WERI-Rb-1 (cell line): Measurements from ENCODE around the gene PRSS33.

ENCODE experiments used
- DNase-seq: peaks from one replicate; pipeline ENCODE4 v3.0.0-alpha.2; 2020
- H3K27ac ChIP-seq: fragments of 250-450 bp; sonication (Bioruptor Pico); 2 replicates; pipeline ENCODE4 v1.5.1; 2020; ENCODE audit warnings: mild to moderate bottlenecking, moderate library complexity
- H3K27me3 ChIP-seq: fragments of 250-450 bp; sonication (Bioruptor Pico); 2 replicates; pipeline ENCODE4 v1.5.1; 2021; ENCODE audit warnings: mild to moderate bottlenecking, low read depth, moderate library complexity; ENCODE audit not compliant: insufficient read depth, severe bottlenecking
- H3K36me3 ChIP-seq: fragments of 250-450 bp; sonication (Bioruptor Pico); 2 replicates; pipeline ENCODE4 v1.5.1; 2020; ENCODE audit warnings: mild to moderate bottlenecking, moderate library complexity
- H3K4me3 ChIP-seq: 2 replicates; pipeline ENCODE4 v1.5.1; 2011; ENCODE audit warnings: low read depth, mild to moderate bottlenecking, control low read depth, low read length
- H3K9me3 ChIP-seq: fragments of 250-450 bp; sonication (Bioruptor Pico); 2 replicates; pipeline ENCODE4 v1.5.1; 2021; ENCODE audit warnings: mild to moderate bottlenecking, moderate library complexity; ENCODE audit not compliant: severe bottlenecking
- TF ChIP-seq, protein P1 (sequence below): IDR thresholded peaks from 2 replicates; pipeline ENCODE4 v1.5.1; 2011; ENCODE audit warnings: low read depth, mild to moderate bottlenecking, control low read depth, inconsistent platforms, low read length

PRSS33 gene

DNA sequence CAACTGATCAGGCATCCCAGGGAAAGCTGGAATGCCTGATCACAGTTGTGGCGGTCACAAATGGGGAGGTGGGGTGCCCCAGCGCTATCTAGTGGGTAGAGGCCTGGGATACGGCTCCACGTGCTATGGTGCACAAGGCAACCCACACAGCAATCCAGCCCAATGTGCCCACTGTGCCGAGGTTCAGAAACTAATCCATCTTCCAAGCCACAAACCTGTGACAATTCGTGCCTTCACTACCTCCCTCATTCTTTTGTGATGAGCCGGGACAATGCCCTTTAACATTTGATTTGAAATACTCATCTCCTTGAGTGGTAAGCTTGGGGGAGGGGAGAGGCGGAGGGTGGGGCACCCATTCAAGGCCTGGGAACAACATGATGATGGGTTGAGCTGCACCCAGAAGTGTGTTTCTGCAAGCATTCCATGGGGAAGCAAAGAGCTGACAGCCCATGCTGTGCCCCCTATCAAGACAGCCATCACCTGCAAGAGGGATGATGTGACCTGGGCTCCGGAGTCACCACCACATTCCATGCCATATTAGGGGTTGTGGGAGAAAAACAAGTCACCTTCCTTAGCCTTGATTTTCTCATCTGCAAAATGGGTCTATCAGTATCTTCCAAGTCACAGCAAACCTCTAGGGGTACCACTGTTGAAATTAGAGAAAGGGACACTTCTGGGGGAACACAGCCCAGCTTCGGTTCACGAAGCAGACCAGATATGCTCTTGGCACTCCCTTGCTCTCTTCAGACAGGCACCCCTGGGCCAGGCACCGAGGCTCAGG is 14.0 kb downstream of the PRSS33 start:
- H3K27ac ChIP-seq: no peak overlapping the region
- peaks cover 74% of the 10 kb centered on the region for H3K36me3 ChIP-seq

DNA sequence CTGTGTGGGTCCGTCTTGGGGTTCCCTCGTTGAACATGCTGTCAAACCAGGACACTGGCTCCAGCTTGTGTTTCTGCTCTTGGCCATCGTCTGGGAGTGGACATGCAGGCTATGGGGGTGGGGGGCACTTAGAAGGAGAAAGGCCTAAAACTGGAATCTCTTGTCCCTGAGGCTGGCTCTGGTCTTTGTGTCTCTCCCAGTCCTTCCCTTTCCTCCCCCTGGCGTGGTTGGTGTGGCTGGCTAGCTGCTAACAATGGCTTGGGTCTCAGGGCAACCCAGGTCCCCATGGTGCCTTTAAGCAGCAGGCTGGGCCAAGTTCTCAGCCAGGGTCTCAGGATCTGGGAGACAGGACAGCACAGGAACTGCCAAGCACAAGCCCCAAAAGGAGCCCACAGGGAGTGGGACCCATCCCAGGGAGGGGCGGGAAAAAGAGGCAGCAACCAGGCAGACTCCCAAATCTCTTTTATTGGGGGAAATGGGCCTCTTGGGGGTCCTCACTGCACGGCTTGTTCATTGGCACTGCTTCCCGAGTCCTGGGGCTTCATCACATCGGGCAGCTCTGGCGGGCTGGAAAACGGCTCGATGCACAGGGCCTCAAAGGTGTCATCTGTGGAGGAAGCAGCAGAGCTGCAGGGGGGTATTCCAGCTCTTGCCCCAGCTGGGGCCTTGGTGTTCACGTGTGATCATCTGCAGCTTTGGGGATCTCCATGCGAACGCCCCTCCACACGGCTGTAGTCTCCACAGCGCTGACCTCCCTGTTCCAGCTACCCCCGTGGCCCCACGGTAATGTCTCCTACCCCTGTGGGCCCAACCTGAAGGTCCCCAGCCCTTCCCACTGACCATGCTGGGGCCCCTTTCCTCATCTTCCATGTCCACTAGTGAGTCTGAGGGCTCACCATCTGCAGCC is 15.6 kb downstream of the PRSS33 start:
- Histone ChIP-seq H3K36me3 (peaks cover 87% of the 10 kb centered on the region), H3K9me3 (no peaks in the 10 kb centered on the region), H3K27me3 (no peaks in the 10 kb centered on the region), H3K27ac (no peak overlapping the region), H3K4me3 (no peak overlapping the region)
- no peak for DNase-seq
- TF ChIP-seq, protein P1, sequence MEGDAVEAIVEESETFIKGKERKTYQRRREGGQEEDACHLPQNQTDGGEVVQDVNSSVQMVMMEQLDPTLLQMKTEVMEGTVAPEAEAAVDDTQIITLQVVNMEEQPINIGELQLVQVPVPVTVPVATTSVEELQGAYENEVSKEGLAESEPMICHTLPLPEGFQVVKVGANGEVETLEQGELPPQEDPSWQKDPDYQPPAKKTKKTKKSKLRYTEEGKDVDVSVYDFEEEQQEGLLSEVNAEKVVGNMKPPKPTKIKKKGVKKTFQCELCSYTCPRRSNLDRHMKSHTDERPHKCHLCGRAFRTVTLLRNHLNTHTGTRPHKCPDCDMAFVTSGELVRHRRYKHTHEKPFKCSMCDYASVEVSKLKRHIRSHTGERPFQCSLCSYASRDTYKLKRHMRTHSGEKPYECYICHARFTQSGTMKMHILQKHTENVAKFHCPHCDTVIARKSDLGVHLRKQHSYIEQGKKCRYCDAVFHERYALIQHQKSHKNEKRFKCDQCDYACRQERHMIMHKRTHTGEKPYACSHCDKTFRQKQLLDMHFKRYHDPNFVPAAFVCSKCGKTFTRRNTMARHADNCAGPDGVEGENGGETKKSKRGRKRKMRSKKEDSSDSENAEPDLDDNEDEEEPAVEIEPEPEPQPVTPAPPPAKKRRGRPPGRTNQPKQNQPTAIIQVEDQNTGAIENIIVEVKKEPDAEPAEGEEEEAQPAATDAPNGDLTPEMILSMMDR: no peak

More for the DNA sequence above, 14.0 kb downstream of the PRSS33 start:
- Histone ChIP-seq H3K27me3 (no peaks in the 10 kb centered on the region), H3K4me3 (no peak overlapping the region), H3K9me3 (no peaks in the 10 kb centered on the region)
- DNase-seq: no peak
- TF ChIP-seq, protein P1: no peak

DNA sequence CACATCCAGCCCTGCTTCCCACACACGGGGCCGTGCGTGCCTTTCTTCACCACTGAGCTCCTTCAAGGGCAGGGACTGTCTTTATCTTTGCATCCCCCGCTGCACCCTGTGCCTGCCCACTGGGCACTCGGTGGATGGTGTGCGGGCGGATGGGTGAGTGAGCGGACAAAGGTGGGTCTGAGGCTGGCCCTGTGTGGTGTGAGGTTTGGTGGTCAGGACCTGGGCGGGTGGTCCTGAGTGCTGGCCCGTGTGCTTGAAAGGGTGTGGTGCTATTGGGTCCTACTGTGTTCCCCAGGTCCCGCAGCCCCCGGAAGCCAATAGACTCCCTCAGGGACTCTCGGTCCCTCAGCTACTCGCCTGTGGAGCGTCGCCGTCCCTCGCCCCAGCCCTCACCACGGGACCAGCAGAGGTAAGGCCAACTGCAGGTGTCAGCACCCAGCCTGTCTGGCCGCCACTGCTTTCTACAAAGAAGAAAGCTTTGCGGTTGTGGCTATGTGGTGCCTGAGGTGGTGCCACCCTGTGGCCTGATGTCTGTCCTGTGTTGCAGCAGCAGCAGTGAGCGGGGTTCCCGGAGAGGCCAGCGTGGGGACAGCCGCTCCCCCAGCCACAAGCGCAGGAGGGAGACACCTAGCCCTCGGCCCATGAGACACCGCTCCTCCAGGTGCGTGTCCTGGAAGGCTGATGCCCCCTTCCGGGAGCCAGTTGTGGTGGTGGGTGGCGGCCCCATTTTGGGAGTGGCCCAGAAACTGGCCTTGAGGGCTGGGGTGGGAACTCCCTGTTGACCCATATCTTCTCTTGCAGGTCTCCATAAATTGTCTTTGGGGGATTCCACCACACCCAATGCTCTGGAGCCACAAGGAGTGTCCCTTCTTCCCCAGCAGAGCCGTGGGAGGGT is 17.1 kb downstream of the PRSS33 start:
- H3K27ac ChIP-seq: no peak overlapping the region
- DNase-seq: peak; percentile 43
- H3K27me3 ChIP-seq: no peaks in the 10 kb centered on the region
- H3K9me3 ChIP-seq: no peaks in the 10 kb centered on the region
- peaks cover 95% of the 10 kb centered on the region for H3K36me3 ChIP-seq
- no peak overlapping the region for H3K4me3 ChIP-seq
- TF ChIP-seq, protein P1: peak; percentile 38; the same call in 1 of the 2 replicates

DNA sequence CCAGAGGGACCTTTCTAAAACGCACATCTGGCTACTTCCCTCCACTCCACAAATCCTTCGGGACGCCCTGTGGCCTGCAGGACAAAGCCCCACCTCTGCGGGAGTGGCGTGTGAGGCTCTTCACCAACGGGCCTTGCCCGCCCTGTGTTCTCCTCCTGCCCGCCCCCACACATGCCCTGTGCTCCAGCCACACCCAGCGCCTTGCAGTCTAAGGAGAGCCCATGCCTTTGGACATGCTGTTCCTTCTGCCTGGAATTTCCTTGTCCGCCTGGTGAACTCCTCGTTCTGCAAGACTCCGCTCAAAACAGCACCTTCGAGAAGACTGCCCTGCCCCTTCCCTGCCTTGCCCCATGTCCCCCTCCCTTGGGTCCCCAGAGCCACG is 17.7 kb downstream of the PRSS33 start:
- TF ChIP-seq, protein P1: no peak
- H3K9me3 ChIP-seq: no peaks in the 10 kb centered on the region
- peak; percentile 5 for DNase-seq
- no peak overlapping the region for H3K27ac ChIP-seq
- H3K4me3 ChIP-seq: no peak overlapping the region
- no peaks in the 10 kb centered on the region for H3K27me3 ChIP-seq
- H3K36me3 ChIP-seq: peaks cover 95% of the 10 kb centered on the region

DNA sequence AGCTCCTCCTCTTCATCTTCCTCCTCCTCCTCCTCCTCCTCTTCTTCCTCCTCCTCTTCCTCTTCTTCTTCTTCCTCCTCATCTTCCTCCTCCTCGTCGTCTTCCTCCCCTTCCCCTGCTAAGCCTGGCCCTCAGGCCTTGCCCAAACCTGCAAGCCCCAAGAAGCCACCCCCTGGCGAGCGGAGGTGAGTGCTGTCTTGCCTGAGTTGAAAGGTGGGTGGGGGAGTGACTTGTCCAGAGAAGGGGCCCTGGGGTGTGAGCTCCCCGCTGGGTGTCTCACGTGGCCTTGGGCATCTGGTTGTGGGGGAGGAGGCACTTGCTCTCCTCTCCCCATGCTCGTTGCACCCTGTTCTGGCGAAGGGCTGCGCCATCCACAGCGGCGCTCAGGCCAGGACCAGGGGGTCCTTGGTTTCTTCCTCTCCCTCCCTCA is 18.2 kb downstream of the PRSS33 start:
- Histone ChIP-seq H3K27ac (no peak overlapping the region), H3K36me3 (peaks cover 95% of the 10 kb centered on the region), H3K9me3 (no peaks in the 10 kb centered on the region), H3K4me3 (no peak overlapping the region), H3K27me3 (no peaks in the 10 kb centered on the region)
- TF ChIP-seq, protein P1: no peak
- DNase-seq: no peak
